ENCODE data around the gene PHYKPL.
"Not testable (repeated sequence)": the region's sequence is repeated elsewhere in the genome, so short reads cannot be mapped to it uniquely, and the experiment has no call there.

Gene PHYKPL

GRCh38 chr5:178205749-178206047 is 26.9 kb downstream of the PHYKPL start:
- no peak for DNase-seq

DNA sequence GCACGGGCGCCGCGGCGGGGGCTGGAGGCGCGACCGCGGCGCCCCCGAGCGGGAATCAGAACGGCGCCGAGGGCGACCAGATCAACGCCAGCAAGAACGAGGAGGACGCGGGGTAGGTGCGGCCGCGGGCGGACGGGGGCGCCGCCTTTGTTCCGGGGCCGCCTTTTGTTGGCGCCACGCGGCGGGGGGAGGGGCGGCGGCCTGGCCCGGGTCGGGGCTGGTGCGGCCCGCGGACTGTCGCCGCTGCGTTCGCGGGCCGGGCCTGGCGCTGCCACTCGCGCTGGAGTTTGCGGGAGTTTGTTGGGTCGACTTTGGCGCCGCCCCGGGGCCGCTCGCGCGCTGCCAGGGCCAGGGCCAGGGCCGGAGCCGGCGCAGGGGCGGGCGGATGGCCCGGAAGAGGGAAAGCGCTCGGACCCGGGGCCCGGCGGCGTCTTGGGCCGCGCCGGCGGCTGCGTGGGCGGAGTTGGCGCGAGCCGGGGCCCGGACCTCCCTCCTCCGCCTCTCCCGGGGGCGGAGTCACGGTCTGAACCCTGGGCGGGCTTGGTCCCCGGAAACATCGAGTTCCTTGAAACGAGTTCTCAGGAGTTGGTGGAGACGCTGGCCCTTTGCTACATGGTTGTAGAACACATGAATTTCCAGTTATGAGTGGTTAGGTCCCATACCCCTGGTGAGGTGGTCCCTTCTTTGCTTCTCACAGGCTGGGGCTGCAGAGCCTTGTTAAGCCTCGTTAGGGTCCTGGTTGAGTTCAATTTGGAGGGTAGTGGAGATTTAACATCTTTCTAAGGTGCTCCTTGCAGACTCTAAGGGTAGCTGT is 27.5 kb downstream of the PHYKPL start:
- DNase-seq: peak; percentile 69

- peak; percentile 88 for DNase-seq
Observed at GRCh38 chr5:178204182-178204934, 28.2 kb downstream of the PHYKPL start, which contains the start of gene HNRNPAB. Gene HNRNPAB, plus strand, starts transcription at chr5:178204533. Its CDS starts 305 bp downstream, at chr5:178204838.

- DNase-seq: no peak
Observed at GRCh38 chr5:178203670-178204181, 28.9 kb downstream of the PHYKPL start.

- no peak for DNase-seq
Observed at GRCh38 chr5:178202541-178202940, 30.1 kb downstream of the PHYKPL start.

GRCh38 chr5:178201927-178202235 is 30.7 kb downstream of the PHYKPL start:
- DNase-seq: no peak

DNA sequence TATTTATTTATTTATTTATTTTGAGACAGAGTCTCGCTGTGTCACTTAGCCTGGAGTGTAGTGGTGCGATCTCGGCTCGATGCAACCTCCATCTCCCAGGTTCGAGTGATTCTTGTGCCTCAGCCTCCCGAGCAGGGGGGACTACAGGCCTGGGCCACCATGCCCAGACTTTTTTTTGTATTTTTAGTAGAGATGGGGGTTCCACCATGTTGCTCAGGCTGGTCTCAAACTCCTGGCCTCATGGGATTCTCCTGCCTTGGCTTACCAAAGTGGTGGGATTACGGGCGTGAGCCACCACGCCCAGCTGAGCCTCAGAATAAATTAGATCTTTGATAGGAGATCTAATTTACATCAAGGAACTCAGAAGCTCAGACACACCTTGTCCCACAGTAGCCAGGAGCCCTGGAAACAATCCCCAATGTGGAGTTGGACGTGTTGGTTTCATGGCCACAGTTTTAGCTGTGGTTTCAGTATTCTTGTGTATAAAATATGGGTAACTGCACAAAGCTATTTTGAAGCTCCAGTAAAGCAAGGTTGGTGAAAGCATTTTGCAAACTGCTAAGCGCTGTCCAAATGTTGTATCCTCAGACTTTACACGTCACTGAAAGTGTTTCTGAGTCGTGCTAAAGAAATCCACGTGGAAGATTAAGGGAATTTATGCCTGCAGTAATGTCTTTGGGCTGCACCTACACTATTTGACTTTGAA is 31.2 kb downstream of the PHYKPL start:
- DNase-seq: no peak

- no peak for DNase-seq
Observed at GRCh38 chr5:178199581-178200434, 32.8 kb downstream of the PHYKPL start.

DNA sequence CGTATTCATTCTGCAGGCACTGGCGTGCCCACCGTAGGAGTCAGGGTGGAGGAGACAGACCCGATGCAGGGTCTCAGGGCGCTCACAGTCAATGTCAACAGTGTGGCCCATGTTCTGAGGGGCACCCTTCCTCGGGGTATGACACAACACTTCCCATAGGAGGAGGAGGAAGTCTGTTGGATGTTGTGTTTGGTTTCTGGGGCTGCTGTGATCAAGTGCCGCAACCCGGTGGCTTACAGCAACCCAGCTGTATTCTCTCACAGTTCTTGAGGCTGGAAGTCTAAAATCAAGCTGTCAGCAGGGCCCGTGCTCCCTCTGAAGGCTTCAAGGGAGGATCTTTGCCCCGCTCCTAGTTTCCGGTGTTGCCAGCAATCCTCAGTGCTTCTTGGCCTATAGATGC is 33.9 kb downstream of the PHYKPL start:
- DNase-seq: no peak

- not testable (repeated sequence) for DNase-seq
Observed at GRCh38 chr5:178198151-178198550, 34.5 kb downstream of the PHYKPL start.

DNA sequence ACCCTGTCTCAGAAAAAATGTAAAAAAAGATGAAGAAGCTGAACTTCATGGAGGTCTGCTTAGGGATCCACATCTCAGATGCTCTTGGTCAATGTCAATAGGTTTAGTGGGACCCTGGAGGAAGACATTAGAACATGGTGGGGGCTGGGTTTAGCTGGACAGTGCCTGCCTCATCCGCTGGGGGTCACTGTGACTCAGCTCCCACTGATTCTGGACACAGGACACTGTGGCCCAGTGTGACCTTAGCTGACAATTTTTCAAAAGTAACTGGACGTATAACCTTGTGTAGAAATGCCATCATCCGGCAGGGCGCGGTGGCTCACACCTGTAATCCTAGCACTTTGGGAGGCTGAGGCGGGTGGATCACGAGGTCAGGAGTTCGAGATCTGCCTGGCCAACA is 35.6 kb downstream of the PHYKPL start:
- no peak for DNase-seq

DNA sequence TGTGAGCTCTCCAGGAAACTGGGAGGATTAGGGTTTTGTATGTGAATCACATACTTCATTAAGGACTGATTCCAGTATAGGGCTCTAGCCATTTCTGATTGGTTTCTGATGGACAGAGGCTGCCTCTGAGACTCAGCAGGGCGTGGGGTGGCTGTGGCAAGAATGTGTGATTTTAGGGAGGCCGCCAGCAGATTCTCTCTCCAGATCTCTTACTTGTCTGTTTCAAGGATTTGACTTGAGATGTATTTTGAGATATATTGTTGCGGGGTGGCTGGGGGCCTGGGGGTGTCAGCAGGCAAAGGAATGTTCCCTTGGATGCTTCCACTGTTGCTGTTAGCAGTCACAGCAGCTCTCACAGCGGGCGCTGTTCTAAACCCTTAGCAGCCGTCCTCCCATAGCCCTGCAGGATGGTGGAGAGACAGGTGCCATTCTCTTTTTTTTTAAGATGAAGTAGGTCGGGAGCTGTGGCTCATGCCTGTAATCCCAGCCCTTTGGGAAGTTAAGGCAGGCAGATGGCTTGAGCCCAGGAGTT is 36.3 kb downstream of the PHYKPL start:
- DNase-seq: no peak

DNA sequence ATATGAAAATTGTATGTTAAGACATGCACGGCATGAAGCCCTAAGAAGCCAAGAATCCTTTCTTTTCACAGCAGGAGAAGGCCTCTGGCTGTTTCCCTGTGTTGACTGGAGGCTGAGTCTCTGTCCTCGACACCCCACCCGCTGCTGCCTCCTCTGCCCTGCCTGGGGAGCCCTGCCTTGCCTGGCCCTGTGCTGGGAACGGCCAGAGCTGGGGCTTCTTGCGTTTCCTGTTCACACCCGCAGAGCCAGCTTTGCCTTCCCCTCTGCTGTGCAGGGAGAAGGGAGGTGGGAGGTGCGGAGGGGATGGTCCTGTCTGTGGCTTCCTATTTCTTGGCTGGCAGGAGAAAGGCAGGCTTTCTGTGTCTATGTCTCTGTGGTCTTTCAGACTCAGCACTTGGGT is 38.6 kb downstream of the PHYKPL start:
- no peak for DNase-seq

DNA sequence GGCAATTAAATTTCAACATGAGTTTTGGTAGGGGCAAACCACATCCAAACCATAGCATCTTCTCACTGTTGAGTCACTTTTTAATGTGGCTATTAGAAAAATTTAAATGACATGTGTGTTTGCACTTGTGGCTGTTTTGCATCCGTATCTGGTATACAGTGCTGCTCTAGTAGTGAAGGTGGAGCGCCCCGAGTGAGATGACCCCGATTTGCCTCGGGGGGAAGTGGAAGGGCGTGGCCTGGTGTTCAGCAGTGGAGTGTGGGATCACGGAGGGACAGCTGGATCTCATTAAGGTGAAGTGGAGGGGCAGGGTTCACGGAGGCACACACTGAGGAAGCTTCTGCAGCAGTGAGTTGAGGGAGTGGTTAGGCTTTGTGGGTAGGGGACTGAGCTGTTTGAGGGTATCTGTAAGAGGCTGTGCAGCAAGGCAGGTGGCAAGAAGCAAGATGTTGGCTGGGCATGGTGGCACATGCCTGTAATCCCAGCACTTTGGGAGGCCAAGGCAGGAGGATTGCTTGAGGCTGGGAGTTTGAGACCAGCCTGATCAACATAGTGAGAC is 39.3 kb downstream of the PHYKPL start:
- no peak for DNase-seq

GRCh38 chr5:178192787-178193186 is 39.8 kb downstream of the PHYKPL start:
- DNase-seq: no peak

DNA sequence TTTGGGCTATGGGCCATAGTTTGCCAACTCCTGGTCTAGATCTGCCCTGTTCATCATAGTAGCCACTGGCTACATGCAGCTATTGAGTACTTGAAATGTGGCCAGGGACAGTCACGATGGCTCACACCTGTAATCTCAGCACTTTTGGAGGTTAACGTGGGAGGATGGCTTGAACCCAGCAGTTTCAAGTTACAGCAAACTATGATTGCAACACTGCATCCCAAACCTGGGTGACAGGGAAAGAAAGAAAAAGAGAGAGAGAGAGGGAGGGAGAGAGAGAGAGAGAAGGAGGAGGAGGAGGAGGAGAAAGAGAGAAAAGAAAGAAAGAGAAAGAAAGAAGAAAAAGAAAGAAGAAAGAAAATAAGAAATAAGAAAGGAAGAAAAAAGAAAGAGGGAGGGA is 40.4 kb downstream of the PHYKPL start:
- no peak for DNase-seq

GRCh38 chr5:178191661-178192060 is 40.9 kb downstream of the PHYKPL start:
- DNase-seq: no peak

GRCh38 chr5:178189433-178189832 is 43.2 kb downstream of the PHYKPL start:
- no peak for DNase-seq

- DNase-seq: no peak
Observed at GRCh38 chr5:178187014-178187413, 45.6 kb downstream of the PHYKPL start, which contains the start of gene GMCL2. Gene GMCL2, minus strand, starts transcription at chr5:178187371. Its CDS starts 72 bp downstream, at chr5:178187299.

- no peak for DNase-seq
Observed at GRCh38 chr5:178186427-178186826, 46.2 kb downstream of the PHYKPL start.

GRCh38 chr5:178182158-178182876 is 50.3 kb downstream of the PHYKPL start:
- no peak for DNase-seq
